HEK293 (cell line): ENCODE results near the gene TGFBI.

Source experiments
- CTCF ChIP-seq: fragments of 450-650 bp; formaldehyde crosslinking; IDR thresholded peaks from 2 replicates; pipeline ENCODE4 v1.5.1; 2016; ENCODE audit warnings: missing biosample characterization, missing genetic modification characterization
- HOXC10 ChIP-seq: sonication (generic); formaldehyde crosslinking; IDR thresholded peaks from 2 replicates; pipeline ENCODE4 v1.8.1; 2023; ENCODE audit warnings: mild to moderate bottlenecking, missing genetic modification reagents
- KLF10 ChIP-seq: fragments of 450-650 bp; IDR thresholded peaks from 2 replicates; pipeline ENCODE4 v1.5.1; 2018; ENCODE audit warnings: missing biosample characterization, mild to moderate bottlenecking, missing genetic modification characterization
- ZNF398 ChIP-seq: fragments of 450-650 bp; formaldehyde crosslinking; IDR thresholded peaks from 2 replicates; pipeline ENCODE4 v1.5.1; 2017; ENCODE audit warnings: missing biosample characterization, missing genetic modification characterization

DNA sequence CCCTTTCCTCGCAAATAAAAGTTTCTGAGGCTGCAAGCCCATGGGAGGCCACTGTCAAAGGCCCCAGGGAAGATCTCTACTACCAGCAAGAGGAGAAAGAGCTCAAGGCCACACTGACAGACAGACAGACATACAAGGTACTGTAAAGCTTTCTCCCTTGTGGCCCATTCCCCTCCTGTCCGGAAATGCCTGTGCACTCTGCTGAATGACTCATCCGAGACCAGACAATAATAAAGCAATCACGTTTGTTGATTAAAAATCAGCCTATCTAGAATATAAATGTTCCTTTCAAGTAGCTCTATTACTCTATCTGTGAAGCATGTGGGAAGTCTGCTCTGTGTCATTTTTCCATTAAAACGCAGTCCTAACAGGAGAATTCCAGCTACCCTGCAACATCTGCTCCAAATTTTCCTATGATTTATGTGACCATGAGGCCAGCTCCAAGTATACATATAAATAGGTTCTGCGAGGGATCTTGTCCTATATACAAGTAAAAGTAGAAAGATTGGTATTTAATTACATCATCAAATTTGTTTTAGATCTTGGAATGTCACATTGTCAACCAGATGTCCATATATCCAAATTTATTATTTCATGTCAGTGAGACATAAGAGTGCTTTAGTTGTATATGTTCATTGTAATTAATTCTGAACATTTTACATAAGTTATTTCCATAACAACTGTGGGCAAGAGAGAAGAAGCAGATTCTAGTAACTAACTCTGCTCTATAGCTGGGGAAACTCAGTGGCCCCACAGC lies 34.7 kb upstream of the TGFBI start:
- TF ChIP-seq KLF10 (tag by site-specific recombination) = no peak
- TF ChIP-seq HOXC10 = no peak
- TF ChIP-seq ZNF398 (tag by site-specific recombination) = no peak
- no peak for TF ChIP-seq CTCF (tag by site-specific recombination)
